MCF 10A (cell line): Measurements from ENCODE around the gene EID2B. TPM values are rescaled to one million over a fixed set of nuclear protein-coding genes. Genes with fewer than 3 reads are reported as not detected.

Experiments
- BruUV-seq: library from RNA; stranded (reverse); fragments of 400-500 nt; replicated peaks from 2 replicates; lab custom pipeline; 2021; lab: Mats Ljungman, UMichigan
- CTCF ChIA-PET: fragments of 300-600 bp; sonication (Branson Sonifier 250); formaldehyde crosslinking; extraction: SDS; loops from one replicate; lab custom pipeline; 2021; ENCODE audit warnings: antibody characterized with exemption, inconsistent platforms; lab: Yijun Ruan, JAX
- POLR2A ChIA-PET: fragments of 300-600, 350-650 bp; sonication (Branson Sonifier 250); formaldehyde crosslinking; extraction: SDS; loops from one replicate; lab custom pipeline; 2020; ENCODE audit warnings: antibody characterized with exemption, inconsistent platforms; lab: Yijun Ruan, JAX
- DNase-seq: peaks from one replicate; pipeline ENCODE4 v3.0.0-alpha.2; 2018; ENCODE audit not compliant: unreplicated experiment
- H3K27ac Mint-ChIP-seq: one replicate; pipeline ENCODE4 v1.8.0; 2022; ENCODE audit warnings: mild to moderate bottlenecking, low read depth, mixed read lengths; ENCODE audit not compliant: unreplicated experiment
- H3K27me3 Mint-ChIP-seq: one replicate; pipeline ENCODE4 v1.8.0; 2022; ENCODE audit warnings: mixed read lengths; ENCODE audit not compliant: insufficient read depth, unreplicated experiment
- H3K36me3 Mint-ChIP-seq: one replicate; pipeline ENCODE4 v1.8.0; 2022; ENCODE audit warnings: mild to moderate bottlenecking, moderate library complexity, mixed read lengths; ENCODE audit not compliant: insufficient read depth, unreplicated experiment
- H3K4me1 Mint-ChIP-seq: one replicate; pipeline ENCODE4 v1.8.0; 2022; ENCODE audit warnings: mixed read lengths; ENCODE audit not compliant: insufficient read depth, unreplicated experiment
- H3K4me3 Mint-ChIP-seq: one replicate; pipeline ENCODE4 v1.8.0; 2022; ENCODE audit warnings: mild to moderate bottlenecking, moderate library complexity, mixed read lengths; ENCODE audit not compliant: unreplicated experiment
- H3K9me3 Mint-ChIP-seq: one replicate; pipeline ENCODE4 v1.8.0; 2022; ENCODE audit warnings: mixed read lengths; ENCODE audit not compliant: unreplicated experiment
- CTCF ChIP-seq: fragments of 200-600 bp; IDR thresholded peaks from one replicate; pipeline ENCODE4 v1.8.0; 2022; ENCODE audit warnings: antibody characterized with exemption, mild to moderate bottlenecking; ENCODE audit not compliant: unreplicated experiment
- intact Hi-C: fragments of 100-400 bp; cut with micrococcal nuclease; formaldehyde crosslinking; loops from 2 replicates; pipeline ENCODE4 v1.14.1; 2022
- total RNA-seq: library from RNA; stranded (reverse); gene quantifications from 2 replicates; pipeline ENCODE4 v1.2.3, GENCODE V29; 2022

The EID2B gene
- total RNA-seq, 1 experiment from 2014 or later = 2.0 TPM

DNA sequence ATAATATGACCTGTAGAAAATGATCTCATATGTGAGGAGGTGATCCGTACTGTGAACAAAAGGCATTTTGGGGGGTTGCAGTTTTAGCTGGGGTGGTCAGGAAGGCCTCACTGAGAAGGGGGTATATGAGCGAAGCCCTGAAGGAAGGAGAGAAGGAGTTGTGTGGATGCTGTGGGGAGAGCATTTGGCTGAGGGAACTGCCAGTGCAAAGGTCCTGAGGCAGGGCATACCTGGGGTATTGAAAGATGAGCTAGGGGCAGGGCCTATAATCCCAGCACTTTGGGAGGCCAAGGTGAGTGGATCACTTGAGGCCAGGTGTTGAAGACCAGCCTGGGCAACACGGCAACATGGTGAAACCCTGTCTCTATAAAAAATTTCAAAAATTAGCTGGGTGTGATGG is 15.2 kb downstream of the EID2B start:
- intact Hi-C loops = no loop called here
- POLR2A ChIA-PET = interaction anchor here (0.8 kb wide), 1 partner anchor 662 kb away, joined by 3 read pairs; no protein-coding TSS in a partner anchor
- peaks cover 44% of the 10 kb centered on the region for H3K27me3 Mint-ChIP-seq
- no peak overlapping the region for H3K4me3 Mint-ChIP-seq
- no peak overlapping the region for H3K27ac Mint-ChIP-seq
- no peak for DNase-seq
- no peak for TF ChIP-seq CTCF
- no peaks in the 10 kb centered on the region for H3K36me3 Mint-ChIP-seq
- no TSS peak for BruUV-seq
- peaks cover 8% of the 10 kb centered on the region for H3K4me1 Mint-ChIP-seq
- H3K9me3 Mint-ChIP-seq = no peaks in the 10 kb centered on the region
- CTCF ChIA-PET = interaction anchor here (0.5 to 1.6 kb wide), 2 partner anchors 16 to 1939 kb away, joined by 3 to 7 read pairs; partner anchors contain the start of gene EID2B

GRCh38 chr19:39516270-39516669 is 16.4 kb downstream of the EID2B start:
- no peak for TF ChIP-seq CTCF
- POLR2A ChIA-PET = interaction anchor here (0.7 kb wide), 1 partner anchor 24 kb away, joined by 3 read pairs; the partner anchor contains the start of gene EID2
- no peak for DNase-seq
- H3K27ac Mint-ChIP-seq = no peak overlapping the region
- no TSS peak for BruUV-seq
- no peaks in the 10 kb centered on the region for H3K36me3 Mint-ChIP-seq
- CTCF ChIA-PET = no interaction called here
- peaks cover 44% of the 10 kb centered on the region for H3K27me3 Mint-ChIP-seq
- peaks cover 8% of the 10 kb centered on the region for H3K4me1 Mint-ChIP-seq
- intact Hi-C loops = no loop called here
- peak overlapping the region; percentile 1 for H3K4me3 Mint-ChIP-seq
- H3K9me3 Mint-ChIP-seq = no peaks in the 10 kb centered on the region

DNA sequence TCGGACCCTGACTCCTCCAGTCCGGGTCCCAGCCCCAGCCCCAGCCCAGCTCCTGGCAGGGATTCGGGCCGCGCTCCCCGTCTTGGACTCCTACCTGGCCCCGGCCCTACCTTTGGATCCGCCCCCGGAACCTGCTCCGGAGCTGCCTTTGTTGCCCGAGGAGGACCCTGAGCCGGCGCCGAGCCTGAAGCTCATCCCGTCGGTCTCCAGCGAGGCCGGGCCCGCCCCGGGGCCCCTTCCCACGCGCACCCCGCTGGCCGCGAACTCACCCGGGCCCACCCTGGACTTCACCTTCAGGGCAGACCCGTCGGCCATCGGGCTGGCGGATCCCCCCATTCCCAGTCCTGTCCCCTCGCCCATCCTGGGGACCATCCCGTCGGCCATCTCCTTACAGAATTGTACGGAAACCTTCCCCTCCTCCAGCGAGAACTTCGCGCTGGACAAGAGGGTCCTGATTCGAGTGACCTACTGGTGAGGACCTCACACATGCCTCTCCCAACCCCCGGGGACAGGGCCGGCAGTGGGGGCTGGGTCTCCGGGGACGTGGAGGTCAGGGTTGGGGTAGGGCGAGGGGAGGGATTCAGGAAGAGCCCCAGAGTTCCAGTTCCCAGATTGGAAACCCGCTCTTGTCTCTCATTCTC is 17.0 kb downstream of the EID2B start:
- Mint-ChIP-seq H3K4me3 (peak overlapping the region; percentile 1), H3K9me3 (no peaks in the 10 kb centered on the region), H3K27ac (no peak overlapping the region), H3K27me3 (peaks cover 44% of the 10 kb centered on the region), H3K4me1 (peaks cover 8% of the 10 kb centered on the region), H3K36me3 (no peaks in the 10 kb centered on the region)
- DNase-seq = no peak
- intact Hi-C loops = no loop called here
- ChIA-PET POLR2A (interaction anchor here (0.7 kb wide), 1 partner anchor 25 kb away, joined by 3 read pairs; the partner anchor contains the start of gene EID2), CTCF (interaction anchor here (0.5 kb wide), 1 partner anchor 626 kb away, joined by 3 read pairs; no protein-coding TSS in a partner anchor)
- BruUV-seq = no TSS peak
- no peak for TF ChIP-seq CTCF

DNA sequence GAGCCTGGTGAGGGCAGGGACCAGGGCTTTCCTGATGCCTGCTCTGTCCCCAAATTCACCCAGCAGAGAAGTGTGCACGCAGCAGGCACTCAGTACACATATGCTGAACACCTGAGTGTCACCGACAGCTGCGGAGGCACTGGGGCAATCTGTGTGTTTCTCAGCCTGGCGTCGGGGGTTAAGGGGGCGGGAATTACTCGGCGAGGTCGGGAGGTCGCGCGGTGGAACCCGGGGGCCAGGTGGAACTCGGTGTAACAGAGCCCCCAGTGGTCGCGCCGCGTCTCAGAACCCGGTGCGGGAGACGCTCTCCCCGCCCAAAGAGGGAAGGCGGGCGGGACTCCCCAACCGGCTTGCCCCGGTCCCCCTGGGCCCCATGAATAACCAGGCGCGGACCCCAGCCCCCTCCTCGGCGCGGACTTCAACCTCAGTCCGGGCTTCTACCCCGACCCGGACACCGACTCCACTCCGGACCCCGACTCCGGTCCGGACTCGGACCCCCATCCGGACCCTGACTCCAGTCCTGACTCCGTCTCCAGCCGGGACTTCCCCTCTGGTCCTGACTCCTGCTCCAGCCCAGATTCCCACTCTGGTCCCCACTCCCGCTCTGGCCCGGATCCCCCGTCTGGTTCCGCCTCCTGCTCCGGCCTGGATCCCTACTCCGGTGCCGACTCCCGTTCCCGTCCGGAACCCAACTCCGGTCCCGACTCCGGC is 17.7 kb downstream of the EID2B start, which contains the start of gene SELENOV:
SELENOV (plus strand) TSS at position 300 of the 711 bp plus-strand sequence; CDS start at position 374, 74 bp downstream.
- TF ChIP-seq CTCF = no peak
- Mint-ChIP-seq H3K36me3 (no peaks in the 10 kb centered on the region), H3K4me3 (peak within 1 kb of the TSS; percentile 44), H3K4me1 (peaks cover 8% of the 10 kb centered on the region), H3K27me3 (peaks cover 44% of the 10 kb centered on the region), H3K27ac (no peak within 1 kb of the TSS), H3K9me3 (no peaks in the 10 kb centered on the region)
- CTCF ChIA-PET = interaction anchor here (0.5 kb wide), 1 partner anchor 626 kb away, joined by 3 read pairs; no protein-coding TSS in a partner anchor
- no TSS peak for BruUV-seq
- no peak for DNase-seq
- POLR2A ChIA-PET = no interaction called here
- intact Hi-C loops = no loop called here
